PFSK-1 (cell line): ENCODE data around the gene MAOB.

Experiments used
- FOXP2 ChIP-seq: optimal IDR thresholded peaks from 2 replicates; pipeline ENCODE3; 2011; ENCODE audit warnings: borderline replicate concordance, control low read depth, inconsistent platforms; ENCODE audit not compliant: insufficient read depth; ENCODE audit errors: extremely low read length, extremely low read depth
- POLR2AphosphoS5 ChIP-seq: IDR thresholded peaks from 2 replicates; pipeline ENCODE4 v1.6.1; 2012; ENCODE audit warnings: low read depth, mild to moderate bottlenecking, control low read depth, low read length, moderate library complexity
- REST ChIP-seq, 2 experiments: IDR thresholded peaks; 2 replicates each; pipeline versions ENCODE4 v1.6.1 to v1.8.0; 2011 to 2012; ENCODE audit warnings: low read depth in 2 of 2, low read length in 2 of 2, control low read depth in 1 of 2, inconsistent platforms in 1 of 2, mild to moderate bottlenecking in 1 of 2, moderate library complexity in 1 of 2; ENCODE audit not compliant: insufficient read depth in 1 of 2
- SIN3A ChIP-seq: IDR thresholded peaks from 2 replicates; pipeline ENCODE4 v1.6.1; 2012; ENCODE audit warnings: mild to moderate bottlenecking, low read length, moderate library complexity, borderline replicate concordance; ENCODE audit not compliant: insufficient read depth
- TAF1 ChIP-seq: IDR thresholded peaks from 2 replicates; pipeline ENCODE4 v1.6.1; 2012; ENCODE audit warnings: low read length, control low read depth, borderline replicate concordance; ENCODE audit not compliant: insufficient read depth

MAOB gene

GRCh38 chrX:43827791-43828190 is 54.5 kb downstream of the MAOB start:
- TF ChIP-seq REST (IDR thresholded peaks at IDR 0.05; ENCODE audit: insufficient read depth in 1 of 2, low read depth in 2 of 2, low read length in 2 of 2) (no peak), FOXP2 (no peak), POLR2AphosphoS5 (no peak), TAF1 (no peak), SIN3A (no peak)

- TF ChIP-seq POLR2AphosphoS5 (no peak), REST (IDR thresholded peaks at IDR 0.05; ENCODE audit: insufficient read depth in 1 of 2, low read depth in 2 of 2, low read length in 2 of 2) (no peak), TAF1 (no peak), FOXP2 (no peak), SIN3A (no peak)
These were observed 60.2 kb downstream of the MAOB start for GRCh38 chrX:43822014-43822413.

- TF ChIP-seq SIN3A (no peak), FOXP2 (no peak), POLR2AphosphoS5 (no peak), TAF1 (no peak), REST (IDR thresholded peaks at IDR 0.05; ENCODE audit: insufficient read depth in 1 of 2, low read depth in 2 of 2, low read length in 2 of 2) (no peak)
These were observed 64.8 kb downstream of the MAOB start for GRCh38 chrX:43817444-43817843.

GRCh38 chrX:43815209-43815608 is 67.0 kb downstream of the MAOB start:
- TF ChIP-seq POLR2AphosphoS5: no peak
- TF ChIP-seq REST (IDR thresholded peaks at IDR 0.05; ENCODE audit: insufficient read depth in 1 of 2, low read depth in 2 of 2, low read length in 2 of 2): no peak
- no peak for TF ChIP-seq SIN3A
- TF ChIP-seq TAF1: no peak
- no peak for TF ChIP-seq FOXP2

- no peak for TF ChIP-seq REST (IDR thresholded peaks at IDR 0.05; ENCODE audit: insufficient read depth in 1 of 2, low read depth in 2 of 2, low read length in 2 of 2)
- TF ChIP-seq POLR2AphosphoS5: no peak
- no peak for TF ChIP-seq TAF1
- TF ChIP-seq FOXP2: no peak
- TF ChIP-seq SIN3A: no peak
These were observed 68.4 kb downstream of the MAOB start for GRCh38 chrX:43813898-43814297.
